HepG2 (cell line): ENCODE data around the gene SLC35D3. TPM values are rescaled to one million over a fixed set of nuclear protein-coding genes. Genes with fewer than 3 reads are reported as not detected.
"Not testable (repeated sequence)": the region's sequence is repeated elsewhere in the genome, so short reads cannot be mapped to it uniquely, and the experiment has no call there.

Experiments
- ATAC-seq: fragments of 200-7000 bp; cut with Tn5 transposase; 3 replicates; pipeline ENCODE4 v1.9.1; 2020; ENCODE audit warnings: mild to moderate bottlenecking, moderate library complexity
- BruUV-seq: library from RNA; stranded (reverse); fragments of 400-500 nt; replicated peaks from 2 replicates; lab custom pipeline; 2021; lab: Mats Ljungman, UMichigan
- CTCF ChIA-PET: fragments of 300-600 bp; formaldehyde crosslinking; extraction: SDS; loops from one replicate; lab custom pipeline; 2021; ENCODE audit warnings: low total read pairs, inconsistent platforms, low intra/inter-chr PET ratio; lab: Yijun Ruan, JAX
- POLR2A ChIA-PET: fragments of 350-600 bp; sonication (Branson Sonifier 250); formaldehyde crosslinking; loops from one replicate; lab custom pipeline; 2020; ENCODE audit warnings: antibody characterized with exemption, inconsistent platforms; lab: Yijun Ruan, JAX
- DNase-seq: peaks from one replicate; pipeline ENCODE4 v3.0.0-alpha.2; 2015; ENCODE audit warnings: low spot score
- FAIRE-seq: peaks from 3 replicates; lab custom pipeline; 2011; peaks lifted over from hg19 to GRCh38; lab: Jason Lieb, UNC
- H2AFZ ChIP-seq: one replicate; pipeline ENCODE4 v1.6.1; 2011; ENCODE audit warnings: low read length, inconsistent platforms
- H3K27ac ChIP-seq: fragments of 300-600 bp; 3 replicates; pipeline ENCODE4 v1.8.0; 2011; ENCODE audit warnings: mixed run types, mild to moderate bottlenecking, mixed read lengths, low read length, inconsistent platforms; ENCODE audit not compliant: insufficient read depth; ENCODE audit errors: extremely low read length
- H3K27me3 ChIP-seq, 2 experiments: fragments of 200-600 bp in 1 of 2; 2 replicates in 1 of 2; 3 replicates in 1 of 2; pipeline versions ENCODE4 v1.6.0 to v1.8.0; 2011; ENCODE audit warnings: low read length in 2 of 2, mild to moderate bottlenecking in 2 of 2, moderate library complexity in 2 of 2, inconsistent platforms in 1 of 2; ENCODE audit not compliant: insufficient read depth in 2 of 2, control insufficient read depth in 1 of 2
- H3K36me3 ChIP-seq, 2 experiments: fragments of 200-600 bp in 1 of 2; replicated peaks in 1 of 2; 2 replicates in 1 of 2; 3 replicates in 1 of 2; pipeline versions ENCODE4 v1.5.1 to v1.8.0; 2011; ENCODE audit warnings: low read length in 2 of 2, inconsistent platforms in 1 of 2; ENCODE audit not compliant: insufficient read depth in 2 of 2, control insufficient read depth in 1 of 2
- H3K4me1 ChIP-seq: 2 replicates; pipeline ENCODE4 v1.5.1; 2012; ENCODE audit warnings: low read length, inconsistent platforms; ENCODE audit not compliant: insufficient read depth
- H3K4me2 ChIP-seq: 2 replicates; pipeline ENCODE4 v1.6.0; 2011; ENCODE audit warnings: low read depth, low read length, inconsistent platforms
- H3K4me3 ChIP-seq, 3 experiments: fragments of 200-600 bp in 1 of 3; sonication (generic), shearing (Covaris generic) in 1 of 3; replicated peaks in 1 of 3; 2 replicates each; pipeline ENCODE4 v1.5.1; 2011 to 2016; ENCODE audit warnings: low read length in 3 of 3, inconsistent platforms in 2 of 3, low read depth in 2 of 3, mild to moderate bottlenecking in 2 of 3, control low read depth in 1 of 3, mixed read lengths in 1 of 3; ENCODE audit not compliant: insufficient read depth in 1 of 3
- H3K79me2 ChIP-seq: one replicate; pipeline ENCODE4 v1.6.1; 2011; ENCODE audit warnings: low read length, inconsistent platforms; ENCODE audit not compliant: insufficient read depth
- H3K9ac ChIP-seq: 2 replicates; pipeline ENCODE4 v1.6.0; 2011; ENCODE audit warnings: mild to moderate bottlenecking, low read depth, low read length, inconsistent platforms; ENCODE audit not compliant: insufficient read depth
- H3K9me3 ChIP-seq: 2 replicates; pipeline ENCODE4 v1.5.1; 2012; ENCODE audit warnings: mild to moderate bottlenecking, low read length
- H4K20me1 ChIP-seq: 2 replicates; pipeline ENCODE4 v1.6.0; 2011; ENCODE audit warnings: inconsistent platforms, mild to moderate bottlenecking, low read length, moderate library complexity; ENCODE audit not compliant: insufficient read depth
- AFF4 ChIP-seq: sonication (generic); formaldehyde crosslinking; IDR thresholded peaks from 2 replicates; pipeline ENCODE4 v1.4.0; 2020; ENCODE audit warnings: missing genetic modification reagents
- WGBS: methylation state at CpG from one replicate; pipeline ENCODE4 v1.1.6; 2017; ENCODE audit warnings: low lambda C conversion rate; 5-methylcytosine and 5-hydroxymethylcytosine counted together
- in situ Hi-C: cut with HindIII; loops from 2 replicates; pipeline ENCODE4 v1.10.0; 2017; ENCODE audit warnings: low pct_unique_long_range_greater_than_20kb; ENCODE audit not compliant: extremely low pct_ligation_motif_present
- intact Hi-C: fragments of 100-400 bp; cut with micrococcal nuclease; formaldehyde crosslinking; loops from one replicate; pipeline ENCODE4 v1.10.0; 2022; ENCODE audit not compliant: unreplicated experiment
- polyA plus RNA-seq, 8 experiments: library from polyadenylated mRNA; depleted of rRNA in 3 of 8; stranded (reverse) in 7 of 8; unstranded in 1 of 8; fragments of >200 nt; fragmentation: Illumina TruSeq in 4 of 8; extraction: Trizol in 4 of 8; gene quantifications; 2 replicates each; pipeline versions ENCODE4 v1.2.1 to v1.2.3, GENCODE V29; 2011 to 2016; ENCODE audit warnings: low read depth in 4 of 8, missing spikeins in 1 of 8, mixed read lengths in 1 of 8; ENCODE audit not compliant: insufficient read depth in 1 of 8
- total RNA-seq, 5 experiments: library from RNA; depleted of rRNA; stranded (reverse); fragments of >200 nt; fragmentation: Illumina TruSeq; extraction: Trizol; gene quantifications; 2 replicates each; pipeline ENCODE4 v1.2.3, GENCODE V29; 2016; ENCODE audit warnings: low read depth in 1 of 5
- TF ChIP-seq, protein P1 (sequence below): IDR thresholded peaks from 2 replicates; pipeline ENCODE4 v1.6.1; 2016; ENCODE audit warnings: low read depth, missing genetic modification reagents, missing compliant biosample characterization

Gene SLC35D3
- total and polyA plus RNA-seq, 2 of the 13 experiments (the other 11 are each of a cell fraction or from before 2014, with no cell fraction given), result not detected

DNA sequence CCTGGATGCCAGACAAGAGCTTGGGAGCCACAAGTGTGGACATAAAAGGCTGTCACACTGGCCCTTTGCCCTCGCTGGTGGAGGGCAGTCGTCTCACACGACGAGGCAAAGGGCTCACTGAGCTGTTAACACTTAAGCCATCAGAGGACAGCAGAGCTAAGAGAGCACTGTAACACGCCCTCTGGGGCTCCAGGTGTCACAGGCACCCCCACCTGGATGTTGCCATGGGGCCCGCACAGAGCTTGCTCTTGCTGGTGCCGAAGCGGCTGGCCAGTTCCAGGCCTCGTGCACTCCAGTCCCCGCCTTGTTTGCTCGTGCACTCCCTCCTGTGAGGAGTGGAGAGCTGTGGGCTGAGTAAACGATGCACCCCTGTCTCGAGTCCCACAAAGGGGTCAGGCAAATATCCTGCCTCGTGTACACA is 37.4 kb downstream of the SLC35D3 start (continued):
- TF ChIP-seq, protein P1, sequence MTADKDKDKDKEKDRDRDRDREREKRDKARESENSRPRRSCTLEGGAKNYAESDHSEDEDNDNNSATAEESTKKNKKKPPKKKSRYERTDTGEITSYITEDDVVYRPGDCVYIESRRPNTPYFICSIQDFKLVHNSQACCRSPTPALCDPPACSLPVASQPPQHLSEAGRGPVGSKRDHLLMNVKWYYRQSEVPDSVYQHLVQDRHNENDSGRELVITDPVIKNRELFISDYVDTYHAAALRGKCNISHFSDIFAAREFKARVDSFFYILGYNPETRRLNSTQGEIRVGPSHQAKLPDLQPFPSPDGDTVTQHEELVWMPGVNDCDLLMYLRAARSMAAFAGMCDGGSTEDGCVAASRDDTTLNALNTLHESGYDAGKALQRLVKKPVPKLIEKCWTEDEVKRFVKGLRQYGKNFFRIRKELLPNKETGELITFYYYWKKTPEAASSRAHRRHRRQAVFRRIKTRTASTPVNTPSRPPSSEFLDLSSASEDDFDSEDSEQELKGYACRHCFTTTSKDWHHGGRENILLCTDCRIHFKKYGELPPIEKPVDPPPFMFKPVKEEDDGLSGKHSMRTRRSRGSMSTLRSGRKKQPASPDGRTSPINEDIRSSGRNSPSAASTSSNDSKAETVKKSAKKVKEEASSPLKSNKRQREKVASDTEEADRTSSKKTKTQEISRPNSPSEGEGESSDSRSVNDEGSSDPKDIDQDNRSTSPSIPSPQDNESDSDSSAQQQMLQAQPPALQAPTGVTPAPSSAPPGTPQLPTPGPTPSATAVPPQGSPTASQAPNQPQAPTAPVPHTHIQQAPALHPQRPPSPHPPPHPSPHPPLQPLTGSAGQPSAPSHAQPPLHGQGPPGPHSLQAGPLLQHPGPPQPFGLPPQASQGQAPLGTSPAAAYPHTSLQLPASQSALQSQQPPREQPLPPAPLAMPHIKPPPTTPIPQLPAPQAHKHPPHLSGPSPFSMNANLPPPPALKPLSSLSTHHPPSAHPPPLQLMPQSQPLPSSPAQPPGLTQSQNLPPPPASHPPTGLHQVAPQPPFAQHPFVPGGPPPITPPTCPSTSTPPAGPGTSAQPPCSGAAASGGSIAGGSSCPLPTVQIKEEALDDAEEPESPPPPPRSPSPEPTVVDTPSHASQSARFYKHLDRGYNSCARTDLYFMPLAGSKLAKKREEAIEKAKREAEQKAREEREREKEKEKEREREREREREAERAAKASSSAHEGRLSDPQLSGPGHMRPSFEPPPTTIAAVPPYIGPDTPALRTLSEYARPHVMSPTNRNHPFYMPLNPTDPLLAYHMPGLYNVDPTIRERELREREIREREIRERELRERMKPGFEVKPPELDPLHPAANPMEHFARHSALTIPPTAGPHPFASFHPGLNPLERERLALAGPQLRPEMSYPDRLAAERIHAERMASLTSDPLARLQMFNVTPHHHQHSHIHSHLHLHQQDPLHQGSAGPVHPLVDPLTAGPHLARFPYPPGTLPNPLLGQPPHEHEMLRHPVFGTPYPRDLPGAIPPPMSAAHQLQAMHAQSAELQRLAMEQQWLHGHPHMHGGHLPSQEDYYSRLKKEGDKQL, result no peak
- TF ChIP-seq AFF4 (CRISPR knock-in tag), result no peak

DNA sequence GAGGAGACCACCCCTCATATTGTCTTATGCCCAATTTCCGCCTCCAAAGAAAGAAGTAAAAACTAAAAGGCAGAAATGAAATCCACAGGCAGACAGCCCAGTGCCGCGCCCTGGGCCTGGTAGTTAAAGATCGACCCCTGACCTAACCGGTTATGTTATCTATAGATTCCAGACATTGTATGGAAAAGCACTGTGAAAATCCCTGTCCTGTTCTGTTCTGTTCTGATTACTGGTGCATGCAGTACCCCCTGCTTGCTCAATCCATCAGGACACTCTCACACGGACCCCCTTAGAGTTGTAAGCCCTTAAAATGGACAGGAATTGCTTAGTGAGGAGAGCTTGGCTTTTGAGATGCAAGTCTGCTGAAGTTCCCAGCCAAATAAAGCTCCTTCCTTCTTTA is 37.8 kb downstream of the SLC35D3 start:
- BruUV-seq, H3K79me2 ChIP-seq, H3K27ac ChIP-seq, H3K36me3 ChIP-seq, H3K9me3 ChIP-seq, H2AFZ ChIP-seq, ATAC-seq, H3K9ac ChIP-seq, POLR2A ChIA-PET, intact Hi-C loops, H4K20me1 ChIP-seq, CTCF ChIA-PET, FAIRE-seq, DNase-seq, H3K4me1 ChIP-seq, H3K4me3 ChIP-seq: not testable (repeated sequence)
- 33% methylated on average over 6 of the region's 6 CpGs for WGBS
- H3K27me3 ChIP-seq, result peaks cover 4 to 26% of the 10 kb centered on the region in 2 experiments; a peak in 3 of 5 replicates
- peak overlapping the region; percentile 33; the same call in 1 of the 2 replicates for H3K4me2 ChIP-seq
- in situ Hi-C loops, result loop anchor here (25.0 kb wide), 1 partner anchor 677 kb away; no protein-coding TSS in a partner anchor
